OCI-LY1 (cell line): Measurements from ENCODE around the gene MYO1D.

Source experiments
- H2AFZ ChIP-seq: fragments of 200-600 bp; sonication (generic), shearing (Covaris generic); 2 replicates; pipeline ENCODE4 v1.6.0; 2014; ENCODE audit warnings: antibody characterized with exemption, mild to moderate bottlenecking, low read length
- H3F3A ChIP-seq: fragments of 200-600 bp; sonication (generic), shearing (Covaris generic); 2 replicates; pipeline ENCODE4 v1.6.0; 2014; ENCODE audit warnings: mild to moderate bottlenecking, antibody characterized with exemption, low read length, moderate library complexity; ENCODE audit not compliant: insufficient read depth
- H3K27ac ChIP-seq: fragments of 200-600 bp; sonication (generic); 2 replicates; pipeline ENCODE4 v1.5.1; 2014; ENCODE audit warnings: low read length, mixed run types, mild to moderate bottlenecking, low read depth; ENCODE audit not compliant: poor library complexity, severe bottlenecking
- H3K27me3 ChIP-seq: fragments of 200-600 bp; sonication (generic); 2 replicates; pipeline ENCODE4 v1.6.0; 2014; ENCODE audit warnings: antibody characterized with exemption, mild to moderate bottlenecking, low read length, moderate library complexity; ENCODE audit not compliant: insufficient read depth
- H3K36me3 ChIP-seq: fragments of 200-600 bp; sonication (generic); 2 replicates; pipeline ENCODE4 v1.6.1; 2014; ENCODE audit warnings: mild to moderate bottlenecking, antibody characterized with exemption, low read length, moderate library complexity, mixed read lengths; ENCODE audit not compliant: insufficient read depth
- H3K4me1 ChIP-seq: fragments of 200-600 bp; sonication (generic); 2 replicates; pipeline ENCODE4 v1.5.1; 2014; ENCODE audit warnings: mild to moderate bottlenecking, low read length, moderate library complexity; ENCODE audit not compliant: insufficient read depth, severe bottlenecking
- H3K4me2 ChIP-seq: fragments of 200-600 bp; sonication (generic), shearing (Covaris generic); 2 replicates; pipeline ENCODE4 v1.6.1; 2014; ENCODE audit warnings: low read length
- H3K4me3 ChIP-seq: fragments of 200-600 bp; sonication (generic); 2 replicates; pipeline ENCODE4 v1.5.1; 2014; ENCODE audit warnings: low read length, low read depth, mild to moderate bottlenecking, mixed read lengths; ENCODE audit not compliant: poor library complexity, severe bottlenecking
- H3K79me2 ChIP-seq: fragments of 200-600 bp; shearing (Covaris generic); 2 replicates; pipeline ENCODE4 v1.6.1; 2016; ENCODE audit warnings: mixed run types, low read length, mixed read lengths; ENCODE audit not compliant: insufficient read depth
- H3K9ac ChIP-seq: fragments of 200-600 bp; sonication (generic), shearing (Covaris generic); 2 replicates; pipeline ENCODE4 v1.6.1; 2014; ENCODE audit warnings: mild to moderate bottlenecking, low read length, mixed read lengths
- H3K9me2 ChIP-seq: fragments of 200-600 bp; sonication (generic), shearing (Covaris generic); 2 replicates; pipeline ENCODE4 v1.6.1; 2014; ENCODE audit warnings: low read depth, mild to moderate bottlenecking, low read length, mixed read lengths
- H3K9me3 ChIP-seq: fragments of 200-600 bp; shearing (Covaris generic); 2 replicates; pipeline ENCODE4 v1.6.1; 2014; ENCODE audit warnings: low read length, mixed read lengths
- H4K20me1 ChIP-seq: fragments of 200-600 bp; sonication (generic), shearing (Covaris generic); 2 replicates; pipeline ENCODE4 v1.6.0; 2016; ENCODE audit warnings: mild to moderate bottlenecking, low read length; ENCODE audit not compliant: insufficient read depth
- EZH2 ChIP-seq: fragments of 200-600 bp; sonication (generic), shearing (Covaris generic); IDR thresholded peaks from 2 replicates; pipeline ENCODE4 v1.8.0; 2017; ENCODE audit warnings: borderline replicate concordance, mixed run types, mild to moderate bottlenecking, antibody characterized with exemption, low read length, moderate library complexity, mixed read lengths
- TF ChIP-seq, protein P1 (sequence below): fragments of 200-600 bp; sonication (generic), shearing (Covaris generic); IDR thresholded peaks from 2 replicates; pipeline ENCODE4 v1.5.1; 2017; ENCODE audit warnings: mild to moderate bottlenecking, antibody characterized with exemption, low read length, moderate library complexity, mixed read lengths

Gene MYO1D

GRCh38 chr17:32591405-32591804 lies 285.5 kb downstream of the MYO1D start:
- Histone ChIP-seq H3K79me2 (no peaks in the 10 kb centered on the region), H3K4me1 (no peaks in the 10 kb centered on the region), H3K27ac (no peak overlapping the region), H3K9me2 (no peaks in the 10 kb centered on the region), H3K4me2 (no peak overlapping the region), H4K20me1 (no peaks in the 10 kb centered on the region), H3K27me3 (no peaks in the 10 kb centered on the region; the same call in 1 of the 2 replicates), H3K9ac (no peak overlapping the region), H3K4me3 (no peak overlapping the region), H3K36me3 (no peaks in the 10 kb centered on the region), H3K9me3 (no peaks in the 10 kb centered on the region), H3F3A (no peaks in the 10 kb centered on the region), H2AFZ (no peak overlapping the region)
- TF ChIP-seq EZH2 = no peak

GRCh38 chr17:32590974-32591373 lies 285.9 kb downstream of the MYO1D start:
- H3K27ac ChIP-seq = no peak overlapping the region
- H3K27me3 ChIP-seq = no peaks in the 10 kb centered on the region; the same call in 1 of the 2 replicates
- TF ChIP-seq, protein P1, sequence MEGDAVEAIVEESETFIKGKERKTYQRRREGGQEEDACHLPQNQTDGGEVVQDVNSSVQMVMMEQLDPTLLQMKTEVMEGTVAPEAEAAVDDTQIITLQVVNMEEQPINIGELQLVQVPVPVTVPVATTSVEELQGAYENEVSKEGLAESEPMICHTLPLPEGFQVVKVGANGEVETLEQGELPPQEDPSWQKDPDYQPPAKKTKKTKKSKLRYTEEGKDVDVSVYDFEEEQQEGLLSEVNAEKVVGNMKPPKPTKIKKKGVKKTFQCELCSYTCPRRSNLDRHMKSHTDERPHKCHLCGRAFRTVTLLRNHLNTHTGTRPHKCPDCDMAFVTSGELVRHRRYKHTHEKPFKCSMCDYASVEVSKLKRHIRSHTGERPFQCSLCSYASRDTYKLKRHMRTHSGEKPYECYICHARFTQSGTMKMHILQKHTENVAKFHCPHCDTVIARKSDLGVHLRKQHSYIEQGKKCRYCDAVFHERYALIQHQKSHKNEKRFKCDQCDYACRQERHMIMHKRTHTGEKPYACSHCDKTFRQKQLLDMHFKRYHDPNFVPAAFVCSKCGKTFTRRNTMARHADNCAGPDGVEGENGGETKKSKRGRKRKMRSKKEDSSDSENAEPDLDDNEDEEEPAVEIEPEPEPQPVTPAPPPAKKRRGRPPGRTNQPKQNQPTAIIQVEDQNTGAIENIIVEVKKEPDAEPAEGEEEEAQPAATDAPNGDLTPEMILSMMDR = no peak
- no peak for TF ChIP-seq EZH2
- H2AFZ ChIP-seq = no peak overlapping the region
- H3K4me1 ChIP-seq = no peaks in the 10 kb centered on the region
- no peak overlapping the region for H3K4me2 ChIP-seq
- no peaks in the 10 kb centered on the region for H3K9me2 ChIP-seq
- H3K9ac ChIP-seq = no peak overlapping the region
- H3K4me3 ChIP-seq = no peak overlapping the region
- no peaks in the 10 kb centered on the region for H3K79me2 ChIP-seq
- no peaks in the 10 kb centered on the region for H3F3A ChIP-seq
- no peaks in the 10 kb centered on the region for H3K36me3 ChIP-seq
- H4K20me1 ChIP-seq = no peaks in the 10 kb centered on the region
- H3K9me3 ChIP-seq = no peaks in the 10 kb centered on the region

DNA sequence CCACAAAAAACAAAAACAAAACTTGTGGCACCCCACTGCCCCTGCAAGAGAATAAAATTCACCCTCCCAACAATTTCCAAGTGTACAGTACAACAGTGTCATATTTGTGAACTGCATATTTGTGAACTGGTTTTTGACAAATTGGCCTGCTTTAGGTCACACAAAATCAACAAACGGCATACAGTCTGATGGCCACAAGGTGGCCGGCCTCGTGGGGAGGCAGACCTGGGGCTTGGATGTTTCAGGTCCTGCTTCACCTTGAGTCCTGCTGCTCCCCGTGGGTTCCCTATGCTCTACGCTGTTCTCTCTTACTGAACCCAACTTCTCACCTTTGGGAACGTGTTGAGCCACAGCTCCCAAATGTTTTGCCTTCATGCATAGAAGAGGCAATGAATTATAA lies 287.9 kb downstream of the MYO1D start:
- Histone ChIP-seq H3K9me2 (no peaks in the 10 kb centered on the region), H3K27me3 (no peaks in the 10 kb centered on the region; the same call in 1 of the 2 replicates), H3K9ac (no peak overlapping the region), H3K4me3 (no peak overlapping the region), H3K4me2 (no peak overlapping the region), H2AFZ (no peak overlapping the region), H3F3A (no peaks in the 10 kb centered on the region), H3K9me3 (no peaks in the 10 kb centered on the region), H3K27ac (no peak overlapping the region), H4K20me1 (no peaks in the 10 kb centered on the region), H3K4me1 (no peaks in the 10 kb centered on the region), H3K79me2 (no peaks in the 10 kb centered on the region), H3K36me3 (no peaks in the 10 kb centered on the region)
- no peak for TF ChIP-seq EZH2
- TF ChIP-seq, protein P1 = no peak

DNA sequence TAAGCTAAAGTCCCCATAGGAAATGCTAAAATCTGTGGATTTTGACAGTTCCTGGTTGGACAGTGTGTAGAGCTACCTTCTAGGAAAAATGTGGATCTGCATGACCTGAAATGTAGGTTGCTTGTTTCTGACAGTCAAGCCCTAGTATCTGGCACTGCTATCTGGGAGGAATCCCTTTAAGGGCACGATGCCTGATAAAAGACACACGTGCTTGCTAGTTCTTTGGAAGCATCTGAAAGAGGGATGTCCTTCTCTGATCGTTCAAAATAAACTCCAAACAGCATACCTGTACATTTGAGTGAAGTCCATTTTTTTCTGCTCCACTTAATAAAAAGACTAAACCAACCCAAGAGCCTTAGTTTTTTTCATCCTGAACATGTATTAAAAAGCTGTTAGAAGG lies 288.8 kb downstream of the MYO1D start:
- H3K36me3 ChIP-seq = no peaks in the 10 kb centered on the region
- no peaks in the 10 kb centered on the region; the same call in 1 of the 2 replicates for H3K27me3 ChIP-seq
- H3F3A ChIP-seq = no peaks in the 10 kb centered on the region
- H3K9me3 ChIP-seq = no peaks in the 10 kb centered on the region
- H3K4me1 ChIP-seq = no peaks in the 10 kb centered on the region
- no peak overlapping the region for H3K4me2 ChIP-seq
- no peaks in the 10 kb centered on the region for H3K79me2 ChIP-seq
- H2AFZ ChIP-seq = no peak overlapping the region
- H3K9me2 ChIP-seq = no peaks in the 10 kb centered on the region
- H3K27ac ChIP-seq = no peak overlapping the region
- no peak overlapping the region for H3K9ac ChIP-seq
- TF ChIP-seq, protein P1 = no peak
- no peak for TF ChIP-seq EZH2
- H3K4me3 ChIP-seq = no peak overlapping the region
- H4K20me1 ChIP-seq = no peaks in the 10 kb centered on the region
